SJCRH30 (cell line): ENCODE measurements around the gene S100A9. TPM values are rescaled to one million over a fixed set of nuclear protein-coding genes. Genes with fewer than 3 reads are reported as not detected.
"Not testable (repeated sequence)": the region's sequence is repeated elsewhere in the genome, so short reads cannot be mapped to it uniquely, and the experiment has no call there.

ENCODE experiments used
- DNase-seq, 2 experiments: peaks; one replicate each; pipeline ENCODE4 v3.0.0-alpha.2; 2015 to 2020
- H3K27ac ChIP-seq: fragments of 250-450 bp; sonication (Bioruptor Pico); 2 replicates; pipeline ENCODE4 v1.5.1; 2020; ENCODE audit warnings: mild to moderate bottlenecking, moderate library complexity
- H3K27me3 ChIP-seq: fragments of 250-450 bp; sonication (Bioruptor Pico); 2 replicates; pipeline ENCODE4 v1.5.1; 2020; ENCODE audit warnings: mild to moderate bottlenecking, moderate library complexity
- H3K36me3 ChIP-seq: fragments of 250-450 bp; sonication (Bioruptor Pico); 2 replicates; pipeline ENCODE4 v1.5.1; 2020; ENCODE audit warnings: mild to moderate bottlenecking, moderate library complexity
- H3K4me1 ChIP-seq: fragments of 250-450 bp; sonication (Bioruptor Pico); 2 replicates; pipeline ENCODE4 v1.5.1; 2020; ENCODE audit warnings: mild to moderate bottlenecking, moderate library complexity
- H3K4me3 ChIP-seq: fragments of 250-450 bp; sonication (Bioruptor Pico); 2 replicates; pipeline ENCODE4 v1.5.1; 2020; ENCODE audit warnings: mild to moderate bottlenecking, moderate library complexity
- H3K9me3 ChIP-seq: fragments of 250-450 bp; sonication (Bioruptor Pico); replicated peaks from 2 replicates; pipeline ENCODE4 v1.5.1; 2020; ENCODE audit warnings: mild to moderate bottlenecking, moderate library complexity
- total RNA-seq: library from RNA; depleted of rRNA; stranded (reverse); fragments of >200 nt; shearing (Covaris generic); gene quantifications from 2 replicates; pipeline ENCODE4 v1.2.3, GENCODE V29; 2014; rRNA removed

S100A9 gene
- total RNA-seq, result not detected in 2 replicates

DNA sequence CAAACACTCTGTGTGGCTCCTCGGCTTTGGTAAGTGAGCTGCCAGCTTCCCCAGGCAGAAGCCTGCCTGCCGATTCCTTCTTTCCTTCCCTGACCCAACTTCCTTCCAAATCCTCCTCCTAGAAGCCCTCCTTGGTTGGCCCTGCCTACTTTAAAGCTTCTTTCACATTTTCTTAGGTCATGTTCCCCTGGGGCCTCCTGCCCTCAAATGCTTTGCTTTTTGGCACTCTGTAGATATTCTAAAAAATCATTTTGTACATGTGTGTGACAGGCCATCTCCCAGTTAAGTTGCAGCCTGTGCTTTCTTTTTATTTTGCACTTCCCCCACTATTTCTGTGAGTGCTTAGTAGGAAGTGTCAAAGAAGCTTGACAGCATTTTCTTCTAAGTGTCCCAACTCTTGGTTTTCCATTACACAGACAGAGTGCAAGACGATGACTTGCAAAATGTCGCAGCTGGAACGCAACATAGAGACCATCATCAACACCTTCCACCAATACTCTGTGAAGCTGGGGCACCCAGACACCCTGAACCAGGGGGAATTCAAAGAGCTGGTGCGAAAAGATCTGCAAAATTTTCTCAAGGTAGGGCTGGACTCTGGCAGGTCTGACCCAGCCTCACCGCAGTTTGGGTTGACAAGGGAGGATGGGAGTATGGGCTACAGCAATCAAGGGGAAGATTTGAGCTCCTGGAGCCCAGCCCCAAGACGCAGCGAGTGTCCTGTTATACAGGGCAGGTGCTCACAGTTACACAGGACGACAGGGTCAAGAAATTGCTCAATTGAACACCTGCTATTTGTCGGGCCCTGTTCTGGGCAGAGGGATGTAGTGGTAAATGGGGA lies at the start of gene S100A9:
Gene S100A9, plus strand, starts transcription at position 2 of the 838 bp plus-strand sequence. Its CDS starts 430 bp downstream, at position 432.
- Histone ChIP-seq H3K36me3 (no peaks in the 10 kb centered on the region), H3K27me3 (no peaks in the 10 kb centered on the region), H3K27ac (no peak within 1 kb of the TSS), H3K9me3 (no peaks in the 10 kb centered on the region), H3K4me1 (no peaks in the 10 kb centered on the region), H3K4me3 (no peak within 1 kb of the TSS)
- no peak for DNase-seq

DNA sequence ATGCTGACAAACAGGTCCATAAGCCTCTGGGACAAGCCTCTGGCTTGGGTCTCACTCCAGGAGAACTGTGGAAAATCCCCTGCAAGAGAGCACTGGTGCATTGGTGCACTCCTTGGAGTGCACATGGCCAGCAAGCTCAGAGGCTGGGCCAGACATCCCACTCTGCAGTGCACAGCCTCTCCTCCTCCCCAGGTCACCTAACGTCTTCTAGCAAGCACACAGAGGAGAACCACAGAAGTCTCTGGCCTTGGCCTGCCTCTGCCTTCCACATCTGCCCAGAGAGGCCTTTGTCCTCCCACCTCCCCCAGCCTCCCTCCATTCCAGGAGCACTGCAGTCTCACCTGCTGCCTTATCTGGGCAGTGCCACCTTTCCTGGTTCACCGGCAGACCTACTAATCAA lies 49.1 kb upstream of the S100A9 start:
- Histone ChIP-seq H3K36me3 (no peaks in the 10 kb centered on the region), H3K9me3 (no peaks in the 10 kb centered on the region), H3K4me1 (no peaks in the 10 kb centered on the region), H3K27ac (no peak overlapping the region), H3K4me3 (no peak overlapping the region), H3K27me3 (no peaks in the 10 kb centered on the region)
- no peak for DNase-seq

DNA sequence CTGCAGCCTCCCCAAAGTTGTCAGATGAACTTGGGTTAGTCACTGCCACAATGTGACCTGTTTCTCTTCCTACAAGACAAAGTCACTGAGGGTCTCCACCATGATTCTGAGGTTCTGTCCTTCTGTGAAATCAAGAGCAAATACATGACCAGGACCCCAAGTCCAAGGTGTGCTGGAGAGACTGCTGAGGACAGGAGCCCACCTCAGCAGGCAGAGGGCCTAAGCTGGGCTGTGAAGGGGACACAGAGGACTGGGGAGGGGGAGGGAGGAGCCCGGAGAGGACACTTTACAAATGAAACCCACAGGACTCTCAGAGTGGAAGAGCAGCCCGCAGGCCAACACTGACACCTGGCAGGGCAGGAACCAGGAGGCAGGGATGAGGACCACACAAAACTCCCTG lies 48.2 kb upstream of the S100A9 start:
- no peak for DNase-seq
- no peaks in the 10 kb centered on the region for H3K4me1 ChIP-seq

GRCh38 chr1:153310526-153310925 lies 47.1 kb upstream of the S100A9 start:
- DNase-seq, result no peak

More for the DNA sequence above, 48.2 kb upstream of the S100A9 start:
- no peaks in the 10 kb centered on the region for H3K36me3 ChIP-seq
- no peaks in the 10 kb centered on the region for H3K27me3 ChIP-seq
- H3K9me3 ChIP-seq, result no peaks in the 10 kb centered on the region
- H3K27ac ChIP-seq, result no peak overlapping the region
- no peak overlapping the region for H3K4me3 ChIP-seq

DNA sequence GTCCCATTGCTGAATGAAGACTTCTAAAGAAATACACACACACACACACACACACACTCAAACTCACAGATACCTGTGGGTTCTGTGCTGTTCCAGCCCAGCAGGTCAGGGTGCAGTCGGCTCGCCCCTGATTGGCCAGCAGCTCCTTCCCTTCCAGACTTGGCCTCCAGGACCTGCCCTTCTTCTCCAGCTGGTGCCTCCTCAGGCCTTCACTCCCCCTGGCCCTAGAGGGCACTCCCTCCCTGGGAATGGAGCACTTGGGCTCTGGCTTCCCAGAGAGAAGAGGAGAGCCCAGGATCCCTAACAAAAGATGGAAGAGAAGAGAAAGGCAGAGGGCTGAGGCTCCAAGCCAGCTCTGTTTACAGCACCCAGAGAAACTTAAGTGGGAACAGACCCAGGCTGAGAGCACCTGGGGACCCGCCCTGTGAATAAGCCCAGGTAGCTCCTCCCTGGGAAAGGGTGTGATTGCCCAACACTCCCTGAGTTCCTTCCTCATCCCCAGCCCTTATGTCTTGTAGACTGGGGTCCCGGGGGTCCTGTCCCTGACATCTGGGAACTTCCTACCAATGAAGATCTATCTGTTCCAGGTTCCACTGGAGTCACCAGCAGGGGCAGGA lies 45.0 kb upstream of the S100A9 start, which contains the start of gene PGLYRP3:
Gene PGLYRP3, minus strand, starts transcription at position 383 of the 617 bp plus-strand sequence. CDS start 2,287 bp downstream, outside the sequence.
- Histone ChIP-seq H3K4me3 (no peak within 1 kb of the TSS), H3K27me3 (no peaks in the 10 kb centered on the region), H3K9me3 (no peaks in the 10 kb centered on the region), H3K27ac (no peak within 1 kb of the TSS), H3K4me1 (no peaks in the 10 kb centered on the region), H3K36me3 (no peaks in the 10 kb centered on the region)
- DNase-seq, result no peak

More at GRCh38 chr1:153310526-153310925, 47.1 kb upstream of the S100A9 start:
- no peaks in the 10 kb centered on the region for H3K36me3 ChIP-seq
- no peak overlapping the region for H3K4me3 ChIP-seq
- no peaks in the 10 kb centered on the region for H3K27me3 ChIP-seq
- no peaks in the 10 kb centered on the region for H3K4me1 ChIP-seq
- no peak overlapping the region for H3K27ac ChIP-seq
- no peaks in the 10 kb centered on the region for H3K9me3 ChIP-seq

DNA sequence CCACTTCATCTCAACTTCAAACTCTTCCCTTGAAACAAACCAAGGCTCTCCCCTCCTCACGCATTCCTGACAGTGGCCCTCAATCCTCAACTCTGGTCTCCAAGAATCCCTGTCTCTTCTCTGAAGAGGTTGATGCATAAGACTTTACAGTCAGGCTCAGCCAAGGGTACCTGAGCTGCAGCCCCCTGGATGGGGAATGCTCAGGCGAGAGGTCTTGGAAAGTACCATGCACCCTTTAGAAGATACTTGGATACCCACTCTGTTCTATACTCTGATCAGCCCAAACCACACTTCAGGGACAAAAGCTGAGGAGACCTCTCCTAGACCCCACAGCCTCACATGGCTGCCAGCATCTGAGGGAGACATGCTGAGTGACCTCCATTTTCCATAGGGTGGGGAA lies 44.4 kb upstream of the S100A9 start:
- Histone ChIP-seq H3K4me1 (no peaks in the 10 kb centered on the region), H3K27me3 (no peaks in the 10 kb centered on the region), H3K27ac (no peak overlapping the region), H3K36me3 (no peaks in the 10 kb centered on the region), H3K9me3 (no peaks in the 10 kb centered on the region), H3K4me3 (no peak overlapping the region)
- no peak for DNase-seq

DNA sequence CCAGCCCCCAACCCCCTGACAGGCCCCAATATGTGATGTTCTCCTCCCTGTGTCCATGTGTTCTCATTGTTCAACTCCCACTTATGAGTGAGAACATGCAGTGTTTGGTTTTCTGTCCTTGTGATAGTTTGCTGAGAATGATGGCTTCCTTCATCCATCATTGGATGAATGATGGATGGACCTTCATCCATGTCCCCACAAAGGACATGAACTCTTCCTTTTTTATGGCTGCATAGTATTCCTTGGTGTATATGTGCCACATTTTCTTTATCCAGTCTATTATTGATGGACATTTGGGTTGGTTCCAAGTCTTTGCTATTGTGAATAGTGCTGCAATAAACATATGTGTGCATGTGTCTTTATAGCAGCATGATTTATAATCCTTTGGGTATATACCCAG lies 43.3 kb upstream of the S100A9 start:
- H3K36me3 ChIP-seq, DNase-seq, H3K9me3 ChIP-seq, H3K27me3 ChIP-seq, H3K4me3 ChIP-seq, H3K4me1 ChIP-seq, H3K27ac ChIP-seq: not testable (repeated sequence)

DNA sequence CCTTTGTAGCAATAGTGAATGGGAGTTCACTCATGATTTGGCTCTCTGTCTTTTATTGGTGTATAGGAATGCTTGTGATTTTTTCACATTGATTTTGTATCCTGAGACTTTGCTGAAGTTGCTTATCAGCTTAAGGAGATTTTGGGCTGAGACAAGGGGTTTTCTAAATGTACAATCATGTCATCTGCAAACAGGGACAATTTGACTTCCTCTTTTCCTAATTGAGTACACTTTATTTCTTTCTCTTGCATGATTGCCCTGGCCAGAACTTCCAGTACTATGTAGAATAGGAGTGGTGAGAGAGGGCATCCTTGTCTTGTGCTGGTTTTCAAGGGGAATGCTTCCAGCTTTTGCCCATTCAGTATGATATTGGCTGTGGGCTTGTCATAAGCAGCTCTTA lies 41.6 kb upstream of the S100A9 start:
- not testable (repeated sequence) for H3K4me3 ChIP-seq, H3K27me3 ChIP-seq, H3K27ac ChIP-seq, H3K4me1 ChIP-seq, H3K36me3 ChIP-seq, H3K9me3 ChIP-seq, DNase-seq

- not testable (repeated sequence) for H3K9me3 ChIP-seq, H3K4me3 ChIP-seq, H3K27ac ChIP-seq, DNase-seq, H3K4me1 ChIP-seq, H3K27me3 ChIP-seq, H3K36me3 ChIP-seq
These were observed 39.5 kb upstream of the S100A9 start for GRCh38 chr1:153318145-153318544.

- Histone ChIP-seq H3K27me3 (no peaks in the 10 kb centered on the region), H3K4me1 (no peaks in the 10 kb centered on the region), H3K36me3 (no peaks in the 10 kb centered on the region), H3K9me3 (0 out of 2 replicates have a peak, but pooled peaks cover 3% of the 10 kb centered on the region), H3K4me3 (no peak overlapping the region), H3K27ac (no peak overlapping the region)
- no peak for DNase-seq
These were observed 35.1 kb upstream of the S100A9 start for GRCh38 chr1:153322568-153322967.

GRCh38 chr1:153324912-153325311 lies 32.7 kb upstream of the S100A9 start:
- Histone ChIP-seq H3K36me3 (no peaks in the 10 kb centered on the region), H3K27ac (no peak overlapping the region), H3K4me1 (no peaks in the 10 kb centered on the region), H3K9me3 (0 out of 2 replicates have a peak, but pooled peaks cover 3% of the 10 kb centered on the region), H3K4me3 (no peak overlapping the region), H3K27me3 (no peaks in the 10 kb centered on the region)
- DNase-seq, result no peak

DNA sequence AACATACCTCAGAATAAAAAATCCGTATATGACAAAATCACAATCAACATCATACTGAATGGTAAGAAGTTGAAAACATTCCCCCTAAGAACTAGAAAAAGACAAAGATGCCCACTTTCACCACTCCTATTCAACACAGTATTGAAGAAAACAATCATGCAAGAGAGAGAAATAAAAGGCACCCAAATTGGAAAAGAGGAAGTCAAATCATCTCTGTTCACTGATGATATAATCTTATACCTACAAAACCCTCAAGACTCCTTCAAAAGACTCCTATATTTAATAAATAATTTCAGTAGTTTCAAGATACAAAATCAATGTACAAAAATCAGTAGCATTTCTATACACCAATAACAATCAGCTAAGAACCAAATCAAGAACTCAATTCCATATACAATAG lies 23.8 kb upstream of the S100A9 start:
- Histone ChIP-seq H3K36me3 (no peaks in the 10 kb centered on the region), H3K9me3 (no peaks in the 10 kb centered on the region; the same call in 1 of the 2 replicates), H3K4me3 (no peak overlapping the region), H3K4me1 (no peaks in the 10 kb centered on the region), H3K27ac (no peak overlapping the region), H3K27me3 (no peaks in the 10 kb centered on the region)
- DNase-seq, result no peak

DNA sequence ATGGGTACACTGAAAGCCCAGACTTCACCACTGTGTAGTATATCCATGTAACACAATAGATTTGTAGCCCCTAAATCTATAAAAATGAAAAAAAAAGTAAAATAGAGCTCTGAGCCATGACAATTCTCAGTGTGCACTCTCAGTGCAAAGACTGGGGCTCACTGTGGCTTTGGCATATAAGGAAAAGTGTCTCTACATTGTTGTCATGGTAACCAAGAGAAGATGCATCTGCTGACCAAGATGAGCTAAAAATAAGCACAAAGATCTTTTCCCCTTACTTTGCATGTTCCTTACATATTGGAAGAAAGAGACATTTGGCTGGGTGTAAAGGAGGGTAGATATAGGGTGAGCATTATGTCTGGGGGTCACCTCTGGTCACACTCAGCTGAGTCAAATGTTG lies 21.0 kb upstream of the S100A9 start:
- no peak for DNase-seq
- Histone ChIP-seq H3K36me3 (no peaks in the 10 kb centered on the region), H3K4me1 (no peaks in the 10 kb centered on the region), H3K27ac (no peak overlapping the region), H3K27me3 (0 out of 2 replicates have a peak, but pooled peaks cover 5% of the 10 kb centered on the region), H3K4me3 (no peak overlapping the region), H3K9me3 (no peaks in the 10 kb centered on the region; the same call in 1 of the 2 replicates)

DNA sequence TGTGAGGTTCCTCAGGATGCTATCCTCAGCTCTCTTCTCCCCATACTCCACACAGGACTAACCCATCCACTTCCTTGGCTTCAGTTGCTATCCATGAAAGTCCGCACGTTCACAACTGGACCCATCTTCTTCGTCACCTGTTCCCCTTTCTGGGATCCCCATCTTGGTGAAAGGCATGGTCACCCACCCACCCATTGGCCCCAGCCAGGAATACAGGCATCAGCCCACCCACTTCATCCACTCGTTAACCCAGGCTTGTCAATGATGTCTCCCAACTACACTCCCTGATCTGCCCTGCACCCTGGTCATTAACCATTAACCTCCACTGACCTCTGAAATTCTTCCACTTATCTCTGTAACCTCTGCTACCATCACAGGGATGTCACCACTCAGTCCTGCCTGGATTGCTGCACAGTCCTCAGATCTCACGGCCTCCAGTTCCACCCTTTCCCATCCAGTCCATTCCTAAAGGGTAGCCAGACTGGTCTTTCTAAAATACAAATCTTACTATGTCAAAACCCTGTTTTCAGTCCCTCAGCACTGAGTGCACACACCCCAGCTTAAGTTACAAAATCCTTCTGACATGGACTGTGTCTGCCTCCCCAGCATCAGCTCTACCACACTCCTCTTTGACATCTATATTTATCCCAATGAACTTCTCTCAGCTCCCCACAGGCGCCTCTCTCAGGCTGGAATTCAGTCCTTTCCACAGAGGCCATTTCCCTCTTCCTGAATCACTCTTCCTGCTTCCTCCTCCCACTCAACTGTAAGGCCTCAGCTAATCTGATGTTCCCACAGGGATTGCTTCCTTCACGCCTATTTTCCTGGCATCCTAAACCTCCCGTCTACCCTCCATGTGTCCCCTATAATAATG lies 19.4 kb upstream of the S100A9 start:
- 0 out of 2 replicates have a peak, but pooled peaks cover 6% of the 10 kb centered on the region for H3K27me3 ChIP-seq
- DNase-seq, result no peak
- no peaks in the 10 kb centered on the region for H3K36me3 ChIP-seq
- no peak overlapping the region for H3K27ac ChIP-seq
- H3K4me3 ChIP-seq, result no peak overlapping the region
- H3K9me3 ChIP-seq, result no peaks in the 10 kb centered on the region
- H3K4me1 ChIP-seq, result no peaks in the 10 kb centered on the region
